HG02973 (cell line): Measurements from ENCODE around the gene RASSF1.
"Not testable (repeated sequence)": the region's sequence is repeated elsewhere in the genome, so short reads cannot be mapped to it uniquely, and the experiment has no call there.

Experiments used
- ATAC-seq: cut with Tn5 transposase; IDR thresholded peaks from one replicate; pipeline ENCODE4 v1.9.1; 2021; ENCODE audit warnings: moderate library complexity; ENCODE audit not compliant: unreplicated experiment

Gene RASSF1

GRCh38 chr3:50325113-50325480 lies 15.5 kb downstream of the RASSF1 start:
- no peak for ATAC-seq

- ATAC-seq: no peak
These were observed 16.1 kb downstream of the RASSF1 start for GRCh38 chr3:50324351-50325112.

DNA sequence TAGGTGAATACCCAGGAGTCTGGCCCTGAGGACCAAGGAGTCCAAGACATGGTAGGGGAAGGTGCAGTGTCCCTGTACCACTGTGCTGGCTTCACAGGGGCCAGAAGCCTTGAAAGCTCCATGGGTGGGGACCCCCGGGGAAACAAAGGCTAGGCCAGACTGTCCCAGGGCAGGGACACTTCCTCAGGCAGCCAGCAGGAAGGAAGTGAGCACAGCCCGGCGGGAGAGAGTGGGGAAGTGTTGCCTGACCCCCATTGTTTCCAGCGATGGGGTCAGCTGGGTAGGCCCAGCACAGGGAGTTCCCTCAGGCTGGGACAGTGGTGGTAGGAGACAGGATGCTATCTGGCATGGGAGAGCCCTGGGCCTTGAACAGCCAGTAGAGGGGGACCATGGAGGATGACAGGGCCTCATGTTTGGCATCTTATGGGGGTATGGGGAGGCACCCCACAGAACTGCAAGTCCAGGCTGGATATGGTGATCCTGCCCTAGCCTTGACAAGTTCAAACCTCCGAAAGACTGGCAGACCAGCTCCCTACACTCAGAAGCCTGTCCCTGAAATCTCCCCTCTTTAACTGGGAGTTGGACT lies 16.9 kb downstream of the RASSF1 start:
- ATAC-seq: no peak

DNA sequence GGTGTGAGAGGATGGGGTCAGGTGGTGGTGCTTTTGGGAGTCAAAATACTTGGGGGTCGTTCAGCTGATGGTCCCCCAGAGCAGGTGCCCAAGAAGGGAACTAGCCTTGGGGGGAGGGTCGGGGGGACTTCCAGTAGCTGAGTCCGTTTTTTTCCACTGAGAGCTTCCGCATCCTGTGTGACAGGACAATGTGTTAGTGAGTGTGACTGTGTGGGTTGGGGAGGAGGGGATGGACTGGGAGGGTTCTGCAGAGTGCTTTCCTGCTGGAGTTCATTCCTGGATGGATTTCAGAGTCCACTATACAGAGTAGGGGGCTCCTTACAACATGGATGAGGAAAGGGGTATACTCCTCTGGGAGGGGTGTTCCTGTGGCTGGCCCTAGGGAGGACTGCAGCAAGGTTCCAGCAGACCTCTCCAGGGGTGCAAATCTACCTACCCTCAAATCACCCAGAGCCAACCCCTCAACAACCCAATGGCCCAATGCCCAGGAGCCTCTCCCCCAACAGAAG lies 17.5 kb downstream of the RASSF1 start:
- ATAC-seq: no peak

DNA sequence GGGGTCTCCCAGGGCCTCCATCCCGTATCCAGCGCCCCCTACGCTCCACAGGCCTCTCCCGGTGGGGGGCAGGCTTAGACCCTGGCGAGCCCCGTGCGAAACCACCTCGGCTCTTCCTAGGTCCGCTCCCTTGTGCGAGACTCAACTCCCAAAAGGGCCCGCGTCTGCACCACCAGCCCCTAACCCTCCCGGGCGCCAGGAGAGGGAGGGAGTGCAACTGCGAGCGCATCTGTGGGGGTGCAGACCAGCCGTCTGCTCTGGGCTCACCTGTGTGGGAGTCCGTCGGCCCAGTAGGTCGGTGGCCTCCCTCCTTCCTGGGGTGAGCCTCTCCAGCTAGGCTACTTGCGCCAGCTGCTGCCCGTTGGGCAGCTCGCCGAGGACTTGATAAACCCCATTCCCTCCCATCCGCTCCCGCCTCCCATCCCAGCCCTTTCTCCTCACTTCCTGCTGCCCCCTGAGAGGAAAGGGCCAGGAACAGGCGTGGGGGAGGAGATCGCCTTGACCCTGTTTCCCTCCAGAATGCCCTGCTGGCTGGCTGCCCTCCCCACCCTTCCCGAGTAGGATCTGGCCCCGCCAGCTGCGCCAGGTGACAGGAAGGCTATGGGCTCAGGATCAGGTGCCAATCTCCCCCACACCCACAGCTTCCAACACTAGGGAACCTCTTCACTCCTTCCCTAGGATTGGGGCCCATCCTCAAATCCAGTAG lies 18.1 kb downstream of the RASSF1 start, which contains the start of gene HYAL2:
TSS of gene HYAL2 (minus strand) at position 360 of the 706 bp plus-strand sequence. CDS start 2,256 bp downstream, outside the sequence.
- no peak for ATAC-seq

GRCh38 chr3:50322115-50322385 lies 18.6 kb downstream of the RASSF1 start:
- no peak for ATAC-seq

GRCh38 chr3:50321336-50322114 lies 19.1 kb downstream of the RASSF1 start:
- peak; percentile 72 for ATAC-seq

GRCh38 chr3:50320853-50321335 lies 19.7 kb downstream of the RASSF1 start:
- ATAC-seq: peak; percentile 36

DNA sequence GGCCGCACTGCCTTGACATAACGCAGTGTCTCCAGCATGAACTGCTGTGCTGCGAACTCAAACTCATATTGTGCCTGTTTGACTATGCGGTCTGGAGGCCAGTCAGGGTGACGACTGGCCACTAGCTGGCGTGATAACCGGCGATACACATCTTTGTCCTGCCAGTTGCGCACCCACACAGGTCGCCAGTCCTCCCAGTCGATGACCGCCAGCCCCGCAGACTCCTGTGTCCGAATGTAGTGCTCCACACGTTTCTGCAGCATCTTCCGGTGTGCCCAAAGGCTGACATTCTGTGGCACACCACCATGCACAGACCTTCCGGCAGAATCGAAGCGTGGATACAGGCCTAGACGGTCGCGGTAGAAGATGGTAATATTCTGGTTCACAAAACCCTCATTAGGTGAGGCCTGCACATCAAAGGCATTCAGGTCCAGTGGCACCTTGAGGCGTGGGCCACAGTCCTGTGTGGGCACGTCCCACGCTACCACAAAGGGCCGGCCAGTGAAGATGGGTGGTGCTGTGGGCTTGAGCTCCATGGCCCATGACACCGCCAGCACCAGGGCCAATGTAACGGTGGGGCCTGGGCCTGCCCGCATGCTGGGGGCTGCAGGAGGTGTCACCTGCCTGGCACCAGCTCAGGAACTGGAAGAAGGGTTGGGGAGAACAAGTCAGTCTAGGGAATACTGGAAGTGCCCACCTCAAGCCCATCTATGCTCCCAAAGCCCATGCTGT lies 20.6 kb downstream of the RASSF1 start:
- ATAC-seq: no peak

DNA sequence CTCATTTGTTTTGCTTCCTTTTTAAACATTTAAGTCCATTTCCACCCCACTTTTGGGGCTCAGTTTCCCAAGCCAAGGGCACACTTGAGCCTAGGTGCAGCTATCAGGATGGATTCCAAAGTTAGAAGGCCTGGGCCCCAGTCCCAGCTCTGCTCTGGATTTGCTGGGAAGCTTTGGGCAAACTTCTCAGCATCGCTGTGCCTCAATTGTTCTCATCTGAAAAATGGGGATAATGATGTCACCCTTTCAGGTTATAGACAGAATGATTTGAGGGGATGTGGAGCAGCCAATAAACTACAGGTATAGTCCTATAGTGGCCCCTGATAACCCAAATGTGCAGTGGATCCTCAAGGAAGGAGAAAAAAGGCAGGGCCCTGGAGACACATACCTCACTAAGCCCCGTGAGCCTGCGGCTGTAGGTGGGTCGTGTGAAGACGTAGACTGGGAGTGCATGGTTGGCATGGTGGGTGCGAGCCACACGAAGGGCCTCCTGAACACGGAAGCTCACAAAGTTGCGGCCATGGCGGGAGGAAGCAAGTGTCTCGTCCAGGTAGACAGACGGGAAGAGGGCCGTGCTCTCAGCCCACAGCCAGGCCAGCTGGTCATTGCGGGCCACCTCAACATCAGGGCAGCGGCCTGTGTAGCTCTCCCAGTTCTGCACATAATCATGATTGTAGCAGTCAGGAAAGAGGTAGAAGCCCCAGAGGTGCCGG lies 21.3 kb downstream of the RASSF1 start:
- no peak for ATAC-seq

DNA sequence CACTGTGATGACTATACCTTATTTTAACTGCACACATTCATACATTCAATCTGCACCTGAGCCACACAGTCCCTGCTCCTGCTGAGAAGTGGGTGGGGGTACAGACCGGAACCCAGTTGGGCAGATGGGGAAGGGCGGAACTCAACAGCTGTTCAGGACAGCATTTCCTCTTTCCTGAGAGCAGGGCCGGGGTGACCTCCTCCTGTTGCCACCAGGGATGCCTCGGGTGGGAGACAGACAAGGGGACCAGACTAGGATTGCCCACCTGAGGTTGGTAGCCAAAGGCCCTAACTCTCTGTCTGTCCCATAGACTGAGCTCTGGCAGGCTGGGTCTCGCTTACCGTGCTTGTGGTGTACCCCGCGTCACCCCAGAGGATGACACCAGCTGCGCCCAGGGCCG lies 22.0 kb downstream of the RASSF1 start:
- ATAC-seq: no peak

- ATAC-seq: no peak
These were observed 22.5 kb downstream of the RASSF1 start for GRCh38 chr3:50318163-50318562.

DNA sequence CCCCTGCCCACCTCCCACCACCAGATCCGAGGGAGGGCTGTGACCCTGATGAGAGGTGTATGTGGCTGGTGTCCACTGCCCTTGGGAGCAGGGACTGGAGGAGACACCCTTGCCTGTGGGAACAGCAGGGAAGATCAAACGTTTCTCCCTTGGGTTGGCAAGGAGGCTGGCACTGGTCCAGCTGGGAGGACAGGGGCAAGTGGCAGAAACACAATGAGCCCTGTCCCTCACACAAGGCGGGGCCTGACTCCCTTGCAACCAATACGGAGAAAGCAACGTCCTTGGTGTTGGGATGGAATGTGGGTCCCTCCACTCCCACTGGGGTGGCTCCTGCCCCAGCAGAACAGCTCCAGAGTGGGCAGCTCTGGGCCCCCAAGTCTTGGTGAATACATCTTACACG lies 23.3 kb downstream of the RASSF1 start:
- no peak for ATAC-seq

- ATAC-seq: no peak
These were observed 23.9 kb downstream of the RASSF1 start for GRCh38 chr3:50316657-50317242.

GRCh38 chr3:50314816-50315215 lies 25.8 kb downstream of the RASSF1 start:
- no peak for ATAC-seq

DNA sequence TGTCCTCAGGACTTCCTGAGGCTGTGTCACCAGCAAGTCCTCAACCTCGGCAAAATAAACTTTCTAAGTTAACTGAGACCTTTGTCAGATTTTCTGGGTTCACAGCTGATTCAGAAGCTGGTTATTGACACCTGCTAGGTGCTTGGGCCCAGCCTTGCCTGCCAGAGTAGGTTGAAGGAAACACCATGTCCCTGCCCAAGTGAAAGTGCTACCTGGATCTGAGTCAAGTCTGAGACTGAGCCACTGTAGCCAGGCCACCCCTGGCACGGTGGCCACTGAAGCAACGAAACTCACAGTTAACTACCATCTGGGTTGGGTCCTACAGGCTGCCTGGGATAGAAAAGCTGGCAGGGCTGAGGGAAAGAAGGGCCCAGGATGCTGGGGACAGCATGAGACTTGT lies 26.3 kb downstream of the RASSF1 start:
- ATAC-seq: no peak

GRCh38 chr3:50312041-50312440 lies 28.6 kb downstream of the RASSF1 start:
- ATAC-seq: not testable (repeated sequence)

DNA sequence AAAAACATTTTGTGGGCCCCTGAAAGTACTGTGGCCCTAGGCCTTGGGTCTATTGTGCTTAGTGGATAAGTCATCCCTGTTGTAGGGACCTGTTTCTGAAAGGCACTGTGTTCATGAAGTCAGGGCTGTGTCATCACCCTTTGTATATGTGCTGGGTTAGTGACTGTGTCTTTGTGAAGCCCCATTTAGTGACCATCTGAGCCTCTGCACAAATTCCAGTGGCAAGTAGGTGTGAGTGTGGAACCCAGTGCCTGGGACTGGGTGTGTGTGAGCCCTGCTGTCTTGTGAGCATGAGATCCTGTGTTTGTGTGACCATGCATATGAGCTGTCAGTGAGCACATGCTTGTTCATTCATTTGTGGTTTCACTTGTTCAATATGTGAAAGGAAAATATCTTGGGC lies 36.0 kb downstream of the RASSF1 start:
- no peak for ATAC-seq

DNA sequence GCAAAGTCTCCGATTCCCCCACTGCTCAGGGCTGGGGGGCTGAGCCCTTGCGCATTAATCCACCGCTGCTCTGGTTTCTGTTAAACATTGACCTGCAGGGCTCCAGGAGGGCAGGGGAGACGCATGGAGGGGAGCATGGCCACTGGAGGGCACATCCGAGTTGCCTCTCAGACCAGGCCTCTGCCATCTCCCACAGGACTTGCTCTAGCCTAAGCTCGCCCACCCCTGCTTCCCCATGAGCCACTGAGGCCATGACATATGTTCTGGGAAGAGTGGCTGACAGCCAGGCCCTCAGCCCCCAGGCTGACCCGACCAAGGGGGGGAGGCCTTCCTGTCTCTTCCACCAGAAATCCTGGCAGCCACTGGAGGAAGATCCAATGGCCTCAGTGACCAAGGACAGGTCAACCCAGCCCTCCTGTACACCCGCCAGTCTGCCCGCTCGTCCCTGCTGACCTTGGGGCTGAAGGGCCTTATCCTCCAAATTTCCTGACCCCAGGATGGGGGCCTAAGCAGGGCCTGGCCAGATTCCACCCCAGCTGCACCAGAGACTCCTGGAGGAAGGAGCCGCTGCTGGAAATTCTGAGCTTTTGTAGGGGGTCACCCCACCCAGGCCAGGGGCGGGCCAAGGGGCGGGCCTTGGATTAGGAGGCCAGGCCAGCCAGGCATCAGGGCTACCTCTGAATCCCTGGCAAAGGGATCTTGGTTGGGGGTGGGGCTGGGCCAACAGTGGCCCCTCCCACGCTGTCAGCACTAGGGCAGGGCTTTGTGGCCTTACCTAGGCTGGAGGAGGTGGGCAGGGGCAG lies 37.4 kb downstream of the RASSF1 start, which contains the start of gene HYAL1:
TSS of gene HYAL1 (minus strand) at position 562 of the 803 bp plus-strand sequence. CDS start 618 bp downstream, outside the sequence.
- ATAC-seq: no peak
